ENCODE measurements around the gene RREB1.

RREB1 gene

GRCh38 chr6:7098993-7099392, 8.8 kb upstream of the RREB1 start:
- no peak for DNase-seq

DNA sequence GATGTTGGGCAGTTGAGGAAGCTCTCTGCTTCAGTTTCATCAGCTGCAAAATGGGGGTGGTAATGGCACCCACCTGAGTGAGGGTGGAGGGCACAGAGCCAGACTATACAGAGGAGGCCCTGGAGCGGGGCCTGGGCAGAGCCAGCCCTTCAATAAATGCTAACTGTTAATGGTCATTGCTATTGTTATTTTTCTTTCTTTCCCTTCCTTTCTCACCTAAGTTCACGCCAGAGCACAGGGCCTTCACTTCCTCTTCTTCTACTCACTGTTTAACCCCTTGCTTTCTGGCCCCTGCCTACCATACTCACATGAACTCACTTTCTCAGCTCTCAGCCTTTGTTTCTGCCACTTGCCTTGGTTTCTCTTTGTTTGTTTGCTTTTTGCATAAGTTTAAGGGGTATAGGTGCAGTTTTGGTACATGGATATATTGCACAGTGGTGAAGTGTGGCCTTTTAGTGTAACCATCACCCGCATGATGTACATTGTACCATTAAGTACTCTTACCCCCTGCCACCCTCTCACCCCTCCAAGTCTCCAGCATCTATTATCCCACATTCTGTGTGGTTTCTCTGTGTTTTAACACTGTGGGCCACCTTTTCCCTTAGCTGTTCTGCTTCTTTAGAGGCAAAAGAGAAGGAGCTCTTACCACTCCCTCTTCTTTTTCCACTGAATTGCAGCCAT, 7.5 kb upstream of the RREB1 start:
- DNase-seq: no peak

- no peak for DNase-seq
Measured at GRCh38 chr6:7100753-7101081, 7.0 kb upstream of the RREB1 start.

- DNase-seq: no peak
Measured at GRCh38 chr6:7101290-7101689, 6.5 kb upstream of the RREB1 start.

- DNase-seq: no peak
Measured at GRCh38 chr6:7104752-7105151, 3.0 kb upstream of the RREB1 start.

DNA sequence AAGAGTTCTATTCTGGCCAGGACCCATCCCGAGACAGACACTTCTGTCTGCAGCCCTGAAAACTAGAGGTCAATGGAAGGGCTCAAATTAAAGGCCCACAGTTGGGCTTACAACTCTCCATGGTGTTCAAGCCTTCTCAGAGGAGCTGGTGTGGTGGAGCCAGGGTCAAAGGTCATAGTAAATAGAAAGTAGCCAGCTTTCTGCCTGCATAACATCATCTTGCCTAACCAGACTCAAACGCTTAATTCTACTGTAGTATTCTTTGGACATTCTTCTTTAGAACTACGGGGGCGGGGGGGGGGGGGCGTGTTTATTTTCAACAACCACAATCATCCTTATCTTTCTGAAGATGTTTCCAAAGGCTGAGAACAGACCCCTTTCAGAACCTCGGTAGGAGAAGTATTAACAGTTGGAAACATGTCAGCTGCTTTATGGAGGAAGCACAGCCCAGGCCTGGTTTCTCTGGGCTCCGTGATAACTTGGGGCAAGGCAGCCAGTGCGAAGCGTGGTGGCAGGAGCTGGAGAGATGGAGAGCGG, 1.5 kb upstream of the RREB1 start:
- DNase-seq: no peak

- peak; percentile 72 to 73 for DNase-seq
Measured at GRCh38 chr6:7106752-7107577, 796 bp upstream of the RREB1 start.

DNA sequence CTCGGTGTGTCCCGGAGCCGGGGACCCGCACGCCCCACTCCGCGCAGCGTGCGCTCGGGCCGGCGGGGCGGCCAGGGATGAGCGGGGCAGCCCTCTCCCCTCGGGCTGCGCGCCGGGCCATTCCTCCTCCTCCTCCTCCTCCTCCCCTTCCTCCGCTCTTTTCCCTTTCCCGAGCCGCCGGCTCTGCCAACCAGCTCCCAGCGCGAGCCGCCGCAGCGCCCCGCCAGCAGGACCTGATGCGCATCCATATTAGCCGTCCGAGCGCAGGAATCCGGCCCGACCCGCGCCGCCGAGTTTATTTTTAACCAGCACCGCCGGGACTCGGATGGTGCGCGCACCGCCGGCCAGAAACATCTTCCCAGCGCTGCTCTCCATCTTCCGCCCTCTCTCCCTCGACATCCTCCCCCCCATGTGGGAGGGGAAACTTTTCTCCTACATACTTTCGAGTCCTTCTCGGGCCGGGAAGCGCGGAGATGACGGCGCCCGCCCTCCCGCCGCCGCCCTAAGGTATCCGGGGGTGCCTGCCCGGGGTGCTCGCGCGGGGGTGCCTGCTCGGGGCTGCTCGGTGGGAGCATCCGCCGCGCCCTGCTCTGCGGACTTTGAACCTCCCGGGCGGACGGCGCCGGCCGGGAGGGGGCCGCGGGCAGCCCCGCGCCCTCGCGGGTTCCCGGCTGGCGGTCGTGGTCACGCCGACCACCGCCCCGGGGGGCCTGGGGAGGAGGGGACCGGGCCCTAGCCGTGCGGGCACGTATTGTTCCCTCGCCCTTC, 619 bp downstream of the RREB1 start:
- DNase-seq: peak; percentile 16 to 38

- DNase-seq: peak; percentile 32 to 45
Measured at GRCh38 chr6:7108964-7109836, 1.4 kb downstream of the RREB1 start.

DNA sequence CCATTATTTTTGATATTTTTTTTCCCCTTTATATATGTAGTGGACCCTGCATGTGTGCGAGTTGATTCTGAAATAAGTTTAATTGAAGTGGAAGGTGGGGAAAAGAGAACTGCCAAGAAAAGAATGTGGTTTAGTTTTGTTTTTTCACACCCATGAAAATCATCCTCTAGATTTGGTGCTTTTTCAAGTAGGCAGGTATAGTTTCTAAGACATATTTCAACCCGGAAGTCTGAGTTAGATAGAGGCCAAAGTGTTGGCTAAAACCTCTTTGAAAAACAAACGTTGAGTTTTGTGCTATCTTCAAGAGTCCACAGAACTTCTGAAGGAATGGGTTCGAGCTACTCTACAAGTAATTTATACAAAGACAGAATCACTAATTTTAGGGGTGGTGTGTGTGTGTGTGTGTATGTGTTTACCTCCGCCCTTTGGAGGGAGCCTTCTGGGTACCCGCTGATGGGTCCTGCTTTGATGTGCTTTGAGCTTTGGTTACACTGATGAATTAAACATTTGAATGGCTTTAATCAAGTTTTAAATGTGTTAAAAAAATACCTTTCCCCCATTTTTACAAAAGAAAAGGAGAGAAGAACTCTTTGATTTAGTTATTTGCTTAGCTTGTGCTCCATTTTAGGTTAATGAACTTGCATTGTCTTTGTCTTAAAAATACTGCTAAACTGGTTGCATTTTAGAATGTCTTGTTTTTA, 2.5 kb downstream of the RREB1 start:
- DNase-seq: no peak

- no peak for DNase-seq
Measured at GRCh38 chr6:7111095-7111690, 3.4 kb downstream of the RREB1 start.

DNA sequence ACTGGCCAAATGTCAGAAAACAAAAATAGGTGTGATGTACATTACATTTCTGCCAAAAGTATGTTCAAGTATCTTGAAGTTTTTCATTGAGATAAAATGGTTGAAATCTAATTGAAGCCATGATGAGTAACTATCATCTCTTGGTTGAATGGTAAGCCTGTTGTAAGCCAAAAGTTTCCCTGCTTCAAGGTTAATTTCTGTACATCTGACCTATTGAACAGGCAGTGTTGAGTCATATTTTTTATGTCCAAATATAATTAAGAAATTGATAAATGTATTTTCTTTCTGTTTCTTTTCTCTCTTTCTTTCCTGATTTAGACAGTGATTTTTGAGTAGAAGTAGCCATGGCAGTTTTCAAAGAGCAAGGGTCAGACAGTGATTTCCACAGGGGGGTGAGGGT, 4.4 kb downstream of the RREB1 start:
- no peak for DNase-seq

DNA sequence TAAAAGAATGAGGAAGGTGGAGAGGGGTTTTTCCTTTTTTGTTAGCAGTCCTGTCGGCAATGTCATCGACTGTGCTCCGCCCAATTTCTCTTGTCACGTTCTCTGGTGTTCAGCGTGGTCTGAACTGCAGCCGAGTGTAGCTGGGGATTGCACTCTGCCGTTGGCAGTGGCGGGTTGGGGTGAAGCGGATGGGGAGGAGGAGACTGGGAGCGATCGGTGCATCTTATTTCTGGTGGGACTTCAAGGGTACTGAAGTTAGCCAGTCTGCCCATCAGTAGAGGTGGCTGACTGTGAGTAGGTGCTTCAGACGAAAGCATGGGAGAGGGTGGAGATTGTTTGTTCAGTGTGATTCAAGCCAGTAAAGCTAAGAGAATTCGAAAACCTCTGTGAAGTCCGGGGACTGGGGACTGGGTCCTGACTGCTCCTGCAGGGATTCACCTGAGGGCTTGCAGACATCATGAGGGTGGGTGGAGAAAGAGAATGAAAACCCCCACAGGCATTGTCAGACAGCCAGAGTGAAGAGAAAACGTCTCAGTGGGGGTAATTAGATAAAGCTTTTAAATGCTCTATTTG, 5.1 kb downstream of the RREB1 start:
- DNase-seq: peak; percentile 50 to 68

GRCh38 chr6:7114744-7115458, 7.1 kb downstream of the RREB1 start:
- DNase-seq: no peak

- no peak for DNase-seq
Measured at GRCh38 chr6:7115543-7116231, 7.9 kb downstream of the RREB1 start.

- DNase-seq: no peak
Measured at GRCh38 chr6:7119272-7119801, 11.6 kb downstream of the RREB1 start.

DNA sequence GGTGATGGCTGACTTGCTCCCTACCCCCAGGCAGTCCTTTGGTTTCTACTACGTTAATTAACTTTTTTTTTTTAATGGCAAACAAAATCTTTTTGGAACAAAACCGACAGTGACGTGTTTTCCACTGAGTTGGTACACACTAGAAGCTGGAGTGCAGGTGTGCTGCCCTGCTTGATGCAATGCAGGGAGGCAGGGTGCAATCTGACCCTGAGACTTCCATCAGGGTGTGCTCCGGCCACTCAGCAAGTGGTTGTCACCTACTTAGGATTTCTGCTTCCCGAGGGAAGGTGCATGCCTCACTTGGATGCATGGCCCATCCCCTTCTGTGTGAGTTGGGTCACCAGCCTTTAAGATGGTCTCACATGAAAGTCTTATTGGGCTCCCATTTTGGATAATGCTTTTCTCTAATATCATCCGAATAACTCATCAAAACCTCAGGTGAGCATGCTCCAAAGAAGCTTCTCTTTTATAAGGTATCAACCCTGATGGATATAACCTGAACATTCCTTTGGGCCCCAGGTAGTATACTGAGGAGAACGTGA, 14.0 kb downstream of the RREB1 start:
- no peak for DNase-seq

GRCh38 chr6:7122684-7123083, 14.9 kb downstream of the RREB1 start:
- no peak for DNase-seq

DNA sequence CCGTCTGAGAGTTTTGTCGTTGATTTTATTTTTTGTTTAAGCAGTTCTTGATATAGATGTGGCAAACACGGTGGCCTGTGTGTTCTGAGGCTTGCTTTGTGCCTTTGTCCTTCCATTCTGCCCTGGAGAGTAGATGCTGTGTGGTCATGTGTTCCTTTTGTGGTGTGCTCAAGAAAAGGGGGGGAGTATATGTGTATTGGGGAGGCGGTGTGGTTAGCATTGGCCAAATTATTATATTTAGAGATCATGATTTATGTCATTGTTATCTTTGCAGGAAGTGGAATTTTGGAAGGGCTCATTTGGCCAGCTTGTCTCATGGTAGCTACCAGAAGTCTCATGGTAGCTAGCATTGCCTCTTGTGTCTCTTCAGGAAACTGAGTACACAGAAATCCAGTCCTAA, 16.4 kb downstream of the RREB1 start:
- no peak for DNase-seq
